ENCODE measurements around the gene FRMD1. TPM values are rescaled to one million over a fixed set of nuclear protein-coding genes. Genes with fewer than 3 reads are reported as not detected.

FRMD1 gene
- total RNA-seq, 1 experiment from 2014 or later: not detected

DNA sequence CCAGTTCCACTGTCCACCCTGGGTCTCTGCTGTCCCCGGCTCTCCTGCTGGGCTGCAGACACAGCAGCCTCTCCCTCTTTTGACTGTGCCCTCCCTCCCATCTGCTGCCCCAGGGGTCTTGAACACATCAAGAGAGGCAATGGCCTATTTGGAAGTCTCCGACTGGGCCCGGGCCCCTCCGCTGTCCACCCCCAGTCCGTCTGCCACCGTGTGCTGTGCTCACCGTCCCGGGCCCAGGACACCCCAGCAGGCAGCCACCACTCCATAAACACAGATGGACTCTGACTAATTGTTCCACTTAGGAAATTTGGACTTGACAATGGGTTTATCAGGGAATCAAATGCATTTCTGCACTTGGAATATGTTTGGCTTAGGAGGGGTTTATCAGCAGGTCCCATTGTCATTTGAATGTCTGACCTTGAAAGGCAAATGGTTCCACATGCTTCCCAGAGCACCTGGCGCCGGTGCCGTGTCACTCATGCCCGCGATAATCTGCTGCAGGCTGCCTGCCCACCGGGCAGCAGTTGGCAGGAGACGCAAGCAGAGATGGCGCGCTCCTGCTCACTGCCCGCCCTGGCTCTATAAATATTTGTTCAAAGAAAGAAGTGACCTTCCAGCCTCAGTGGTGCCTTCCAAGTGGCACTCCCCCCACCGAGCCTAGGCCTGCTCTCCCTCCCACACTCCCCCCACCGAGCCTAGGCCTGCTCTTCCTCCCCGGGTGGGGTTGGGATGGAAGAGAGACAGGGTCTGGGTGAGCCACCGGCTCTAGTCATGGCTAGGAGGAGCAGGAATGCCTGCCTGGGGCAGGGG, 18.8 kb upstream of the FRMD1 start:
- intact Hi-C loops (cut with micrococcal nuclease): no loop called here
- CTCF ChIA-PET: no interaction called here
- H3F3A ChIP-seq (ENCODE audit: low read length, unreplicated experiment): no peaks in the 10 kb centered on the region
- H3K27me3 ChIP-seq (ENCODE audit: low read length): no peaks in the 10 kb centered on the region
- no peak overlapping the region for H3K9ac ChIP-seq (ENCODE audit: low read length)
- no peak overlapping the region for H3K4me2 ChIP-seq (ENCODE audit: low read length)
- DNase-seq: no peak
- H4K20me1 ChIP-seq (ENCODE audit: low read length): no peaks in the 10 kb centered on the region
- no peak overlapping the region for H3K27ac ChIP-seq (ENCODE audit: low read length)
- ATAC-seq: no peak
- no peak overlapping the region for H3K4me3 ChIP-seq (ENCODE audit: low read length)
- no TSS peak for BruUV-seq (replicated peaks)
- no peaks in the 10 kb centered on the region for H3K79me2 ChIP-seq (ENCODE audit: low read length)
- H3K9me2 ChIP-seq (replicated peaks; ENCODE audit: low read length): no peaks in the 10 kb centered on the region
- H3K4me1 ChIP-seq (ENCODE audit: insufficient read depth, low read length): no peaks in the 10 kb centered on the region
- TF ChIP-seq EZH2phosphoT487 (IDR thresholded peaks at IDR 0.05; ENCODE audit: borderline replicate concordance, low read length) (no peak), EZH2 (IDR thresholded peaks at IDR 0.05; ENCODE audit: low read length, unreplicated experiment) (no peak)
- TF ChIP-seq, protein P1, sequence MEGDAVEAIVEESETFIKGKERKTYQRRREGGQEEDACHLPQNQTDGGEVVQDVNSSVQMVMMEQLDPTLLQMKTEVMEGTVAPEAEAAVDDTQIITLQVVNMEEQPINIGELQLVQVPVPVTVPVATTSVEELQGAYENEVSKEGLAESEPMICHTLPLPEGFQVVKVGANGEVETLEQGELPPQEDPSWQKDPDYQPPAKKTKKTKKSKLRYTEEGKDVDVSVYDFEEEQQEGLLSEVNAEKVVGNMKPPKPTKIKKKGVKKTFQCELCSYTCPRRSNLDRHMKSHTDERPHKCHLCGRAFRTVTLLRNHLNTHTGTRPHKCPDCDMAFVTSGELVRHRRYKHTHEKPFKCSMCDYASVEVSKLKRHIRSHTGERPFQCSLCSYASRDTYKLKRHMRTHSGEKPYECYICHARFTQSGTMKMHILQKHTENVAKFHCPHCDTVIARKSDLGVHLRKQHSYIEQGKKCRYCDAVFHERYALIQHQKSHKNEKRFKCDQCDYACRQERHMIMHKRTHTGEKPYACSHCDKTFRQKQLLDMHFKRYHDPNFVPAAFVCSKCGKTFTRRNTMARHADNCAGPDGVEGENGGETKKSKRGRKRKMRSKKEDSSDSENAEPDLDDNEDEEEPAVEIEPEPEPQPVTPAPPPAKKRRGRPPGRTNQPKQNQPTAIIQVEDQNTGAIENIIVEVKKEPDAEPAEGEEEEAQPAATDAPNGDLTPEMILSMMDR (conservative IDR thresholded peaks at IDR 0.05; ENCODE audit: low read depth, low read length): no peak
- no peaks in the 10 kb centered on the region for H3K9me3 ChIP-seq (ENCODE audit: low read length)
- H2AFZ ChIP-seq (ENCODE audit: low read length): no peak overlapping the region
- H3K36me3 ChIP-seq (ENCODE audit: low read depth, low read length): no peaks in the 10 kb centered on the region
- POLR2A ChIA-PET (ENCODE audit: unreplicated experiment): no interaction called here

GRCh38 chr6:168097221-168097620, 18.2 kb upstream of the FRMD1 start:
- BruUV-seq (replicated peaks): no TSS peak
- intact Hi-C loops (cut with micrococcal nuclease): no loop called here
- ChIA-PET POLR2A (ENCODE audit: unreplicated experiment) (no interaction called here), CTCF (no interaction called here)
- ATAC-seq (no peak), DNase-seq (no peak)
- Histone ChIP-seq H3K4me3 (ENCODE audit: low read length) (no peak overlapping the region), H2AFZ (ENCODE audit: low read length) (no peak overlapping the region), H3K79me2 (ENCODE audit: low read length) (no peaks in the 10 kb centered on the region), H3K9me2 (replicated peaks; ENCODE audit: low read length) (no peaks in the 10 kb centered on the region), H3F3A (ENCODE audit: low read length, unreplicated experiment) (no peaks in the 10 kb centered on the region), H3K9ac (ENCODE audit: low read length) (no peak overlapping the region), H3K36me3 (ENCODE audit: low read depth, low read length) (no peaks in the 10 kb centered on the region), H3K9me3 (ENCODE audit: low read length) (no peaks in the 10 kb centered on the region), H4K20me1 (ENCODE audit: low read length) (no peaks in the 10 kb centered on the region), H3K4me1 (ENCODE audit: insufficient read depth, low read length) (no peaks in the 10 kb centered on the region), H3K4me2 (ENCODE audit: low read length) (no peak overlapping the region), H3K27me3 (ENCODE audit: low read length) (no peaks in the 10 kb centered on the region), H3K27ac (ENCODE audit: low read length) (no peak overlapping the region)
- TF ChIP-seq, protein P1 (conservative IDR thresholded peaks at IDR 0.05; ENCODE audit: low read depth, low read length): no peak
- no peak for TF ChIP-seq EZH2 (IDR thresholded peaks at IDR 0.05; ENCODE audit: low read length, unreplicated experiment)
- no peak for TF ChIP-seq EZH2phosphoT487 (IDR thresholded peaks at IDR 0.05; ENCODE audit: borderline replicate concordance, low read length)

DNA sequence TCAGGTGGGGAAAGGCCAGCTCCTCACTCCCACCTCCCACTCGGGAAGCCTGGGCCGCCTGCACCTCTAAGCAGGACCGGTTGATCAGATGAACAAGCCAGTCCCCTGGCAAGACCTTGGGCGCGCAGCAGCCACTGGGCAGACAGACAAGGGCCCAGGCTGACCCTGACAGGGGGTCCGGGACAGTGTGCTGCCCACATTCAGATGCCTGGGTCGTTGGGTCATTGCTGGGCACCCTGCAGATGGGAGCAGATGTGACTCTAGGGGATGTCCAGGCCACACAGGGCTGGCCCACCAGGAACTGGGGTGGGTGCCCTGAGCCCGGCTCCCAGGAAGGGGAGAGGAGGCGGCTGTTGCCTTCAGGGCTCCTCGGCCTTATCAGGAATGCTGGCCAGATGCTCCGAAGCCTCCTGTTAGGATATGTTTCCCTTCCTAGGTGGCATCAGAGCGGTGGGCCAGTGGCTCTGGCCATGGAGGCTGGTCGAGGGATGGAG, 17.3 kb upstream of the FRMD1 start:
- no peak for ATAC-seq

More for the DNA sequence above, 17.3 kb upstream of the FRMD1 start:
- TF ChIP-seq EZH2 (IDR thresholded peaks at IDR 0.05; ENCODE audit: low read length, unreplicated experiment) (no peak), EZH2phosphoT487 (IDR thresholded peaks at IDR 0.05; ENCODE audit: borderline replicate concordance, low read length) (no peak)
- TF ChIP-seq, protein P1 (conservative IDR thresholded peaks at IDR 0.05; ENCODE audit: low read depth, low read length): no peak
- Histone ChIP-seq H3K9me3 (ENCODE audit: low read length) (no peaks in the 10 kb centered on the region), H3K9me2 (replicated peaks; ENCODE audit: low read length) (no peaks in the 10 kb centered on the region), H4K20me1 (ENCODE audit: low read length) (no peaks in the 10 kb centered on the region), H3K4me2 (ENCODE audit: low read length) (no peak overlapping the region), H3F3A (ENCODE audit: low read length, unreplicated experiment) (no peaks in the 10 kb centered on the region), H3K27ac (ENCODE audit: low read length) (no peak overlapping the region), H3K79me2 (ENCODE audit: low read length) (no peaks in the 10 kb centered on the region), H3K9ac (ENCODE audit: low read length) (no peak overlapping the region), H3K4me3 (ENCODE audit: low read length) (no peak overlapping the region), H3K4me1 (ENCODE audit: insufficient read depth, low read length) (no peaks in the 10 kb centered on the region), H2AFZ (ENCODE audit: low read length) (no peak overlapping the region), H3K27me3 (ENCODE audit: low read length) (no peaks in the 10 kb centered on the region), H3K36me3 (ENCODE audit: low read depth, low read length) (no peaks in the 10 kb centered on the region)
- no TSS peak for BruUV-seq (replicated peaks)
- ChIA-PET POLR2A (ENCODE audit: unreplicated experiment) (no interaction called here), CTCF (no interaction called here)
- no peak for DNase-seq
- intact Hi-C loops (cut with micrococcal nuclease): no loop called here
